Activated T-cell treated with anti-CD3 and anti-CD28 coated beads, Interleukin-2, amount 50 U/mL, for 48 hours (primary cell): ENCODE results near the gene NAV2.
"Not testable (repeated sequence)": the region's sequence is repeated elsewhere in the genome, so short reads cannot be mapped to it uniquely, and the experiment has no call there.

Experiments
- DNase-seq, 2 experiments: peaks; one replicate each; pipeline ENCODE4 v3.0.0-alpha.2; 2020

NAV2 gene

GRCh38 chr11:19910931-19911330, 198.3 kb downstream of the NAV2 start:
- no peak for DNase-seq

DNA sequence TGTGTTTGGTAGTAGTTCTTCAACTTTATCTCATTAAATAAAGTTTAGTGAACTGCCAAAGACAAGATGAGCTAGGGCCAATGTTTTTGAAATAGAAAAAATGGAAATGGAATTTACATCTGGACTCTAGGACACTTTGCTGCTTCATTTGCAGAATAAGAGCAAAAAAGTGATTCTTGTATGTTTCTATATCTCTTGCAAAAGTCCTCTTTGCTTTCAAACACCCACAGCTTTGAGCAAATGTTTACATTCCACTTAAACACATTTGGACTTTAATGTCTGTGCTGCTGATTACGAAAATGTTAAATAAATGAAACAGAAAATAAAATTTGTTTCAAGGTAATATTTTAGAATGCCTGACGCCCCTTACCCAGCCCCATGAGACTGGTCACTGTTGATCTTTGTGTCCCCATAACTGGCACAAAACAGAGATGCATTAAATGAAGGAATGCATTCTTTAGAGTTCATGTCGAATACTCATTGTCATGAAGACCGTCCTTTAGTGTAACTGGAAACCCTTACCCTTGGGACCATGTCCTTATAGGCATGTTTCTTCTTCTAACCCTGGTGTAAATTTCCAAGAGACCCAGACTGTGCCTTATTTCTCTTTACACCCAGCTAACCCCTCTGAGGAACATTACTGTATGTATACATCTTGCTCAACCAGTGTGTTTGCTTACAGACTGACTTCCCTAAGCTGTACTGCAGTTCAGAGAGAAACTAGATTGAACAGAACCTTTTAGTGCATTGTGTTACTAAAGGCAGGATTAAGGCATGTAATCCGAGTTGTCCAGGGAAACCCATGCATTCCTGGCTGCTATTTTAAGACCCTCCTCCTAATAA, 199.7 kb downstream of the NAV2 start:
- no peak for DNase-seq

- no peak for DNase-seq
Measured at GRCh38 chr11:19912958-19913892, 200.6 kb downstream of the NAV2 start.

DNA sequence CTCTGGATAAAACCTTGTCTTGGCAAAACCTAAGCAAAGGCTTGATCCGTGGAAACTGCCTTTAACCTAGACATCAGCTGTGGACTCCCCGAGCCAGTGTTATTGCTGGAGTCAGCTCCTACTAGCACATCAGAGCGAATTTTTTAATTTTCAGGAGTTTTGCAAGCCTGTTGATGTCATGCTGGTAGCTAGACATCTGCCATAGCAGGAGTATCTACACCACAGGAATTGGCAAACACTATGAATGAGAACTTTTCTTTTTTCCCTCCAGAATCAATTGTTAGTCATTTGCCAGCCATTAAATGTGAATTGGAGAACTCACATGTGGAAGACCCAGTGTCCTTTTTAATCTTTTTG, 201.2 kb downstream of the NAV2 start:
- DNase-seq: no peak

GRCh38 chr11:19915808-19916207, 203.2 kb downstream of the NAV2 start:
- DNase-seq: no peak

- DNase-seq: no peak
Measured at GRCh38 chr11:19917069-19917468, 204.4 kb downstream of the NAV2 start.

DNA sequence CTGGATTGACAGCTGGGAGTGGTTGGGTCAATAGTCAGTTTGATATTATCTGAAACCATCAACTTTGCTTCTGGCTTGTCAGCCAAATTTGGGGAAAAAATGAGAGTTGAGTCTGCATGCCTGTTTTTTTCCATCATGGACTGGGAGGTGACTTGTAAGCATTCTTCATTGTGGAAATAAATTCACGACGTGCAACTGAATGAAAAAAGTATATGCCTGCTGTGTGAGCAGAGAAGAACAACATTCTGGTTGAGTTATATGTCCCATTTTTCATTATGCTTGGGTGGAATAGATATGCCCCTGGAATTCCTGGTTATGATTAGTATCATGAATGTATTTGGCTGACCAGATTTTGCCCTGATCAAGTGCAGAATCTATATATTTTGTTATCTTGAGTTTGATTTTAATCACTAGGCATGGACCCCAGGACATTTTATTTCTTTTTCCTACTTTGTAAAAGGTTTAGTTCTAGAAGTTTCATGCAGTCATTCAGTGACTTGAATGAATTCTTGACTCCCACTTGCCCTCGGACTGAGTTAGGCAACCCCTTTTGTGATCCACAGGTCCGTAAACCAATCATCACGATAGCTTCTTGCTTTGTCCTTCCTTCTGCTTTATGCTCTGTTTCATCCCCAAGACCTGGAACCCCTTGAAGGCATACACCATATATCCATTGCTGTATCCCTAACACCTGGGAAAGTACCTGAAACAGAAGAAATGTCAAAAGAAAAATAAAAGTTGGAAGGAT, 205.8 kb downstream of the NAV2 start:
- DNase-seq: no peak

DNA sequence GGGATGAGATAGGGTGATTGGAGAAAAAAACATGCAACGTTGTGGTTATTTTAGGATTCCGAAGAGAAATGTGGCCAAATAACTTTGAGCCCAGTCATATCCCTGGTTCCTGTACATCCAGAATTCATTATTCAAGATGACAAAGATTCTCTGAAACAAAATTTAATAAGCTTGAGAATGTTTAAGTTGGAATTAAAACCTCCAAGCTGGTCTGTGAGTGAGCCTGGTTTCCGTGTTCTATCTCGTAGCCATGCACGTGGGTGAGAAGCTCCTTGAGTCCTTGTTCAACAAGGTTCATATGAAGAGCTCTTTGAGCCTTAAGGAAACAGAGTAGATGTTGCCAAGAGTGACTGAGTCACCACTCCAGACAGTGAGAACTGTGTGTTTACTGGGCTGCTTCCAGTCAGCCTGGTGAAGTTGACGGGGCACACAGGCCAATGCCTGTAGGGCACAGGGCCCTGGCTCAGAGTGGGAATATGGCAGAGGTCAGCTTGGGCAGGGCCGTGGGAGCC, 206.5 kb downstream of the NAV2 start:
- DNase-seq: no peak

- no peak for DNase-seq
Measured at GRCh38 chr11:19920982-19921381, 208.3 kb downstream of the NAV2 start.

- DNase-seq: no peak
Measured at GRCh38 chr11:19921976-19922688, 209.5 kb downstream of the NAV2 start.

DNA sequence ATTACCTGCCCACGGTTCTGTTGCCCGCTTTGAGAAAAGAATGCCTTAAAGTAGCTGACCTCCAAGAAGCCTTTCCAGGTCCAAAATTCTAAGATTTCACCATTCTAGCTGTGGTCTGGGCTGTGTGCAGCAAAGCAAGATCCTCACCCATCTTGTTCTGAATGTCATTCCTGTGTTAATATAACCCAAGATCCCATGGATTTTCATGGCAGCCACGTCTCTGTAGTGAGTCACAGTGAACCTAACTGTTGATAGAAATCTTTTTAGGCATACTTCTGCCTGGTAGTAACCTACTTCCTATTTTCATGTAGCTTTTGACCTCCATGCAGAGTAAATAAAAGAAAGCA, 210.0 kb downstream of the NAV2 start:
- no peak for DNase-seq

GRCh38 chr11:19923626-19924025, 211.0 kb downstream of the NAV2 start:
- DNase-seq: no peak

DNA sequence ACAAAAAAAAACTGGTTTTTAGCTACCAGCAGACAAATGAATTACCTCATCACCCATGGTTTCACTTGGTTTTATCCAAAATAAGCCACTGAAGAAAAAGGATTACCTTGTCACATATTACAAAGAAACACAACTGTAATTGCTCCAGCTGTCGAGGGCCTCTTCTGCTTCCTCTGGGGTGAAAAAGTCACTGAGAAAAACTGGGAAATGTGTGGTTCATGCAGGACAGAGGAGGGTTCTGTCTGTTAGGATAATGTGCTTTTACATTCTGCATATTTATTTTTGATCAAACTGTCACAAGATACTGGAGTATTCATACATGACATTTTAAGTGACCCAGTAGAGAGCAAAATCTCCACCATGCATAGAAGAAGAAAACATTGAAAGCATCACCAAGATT, 211.7 kb downstream of the NAV2 start:
- no peak for DNase-seq

GRCh38 chr11:19924716-19925115, 212.1 kb downstream of the NAV2 start:
- DNase-seq: no peak

GRCh38 chr11:19927403-19927802, 214.8 kb downstream of the NAV2 start:
- DNase-seq: not testable (repeated sequence)

- no peak for DNase-seq
Measured at GRCh38 chr11:19929147-19929546, 216.5 kb downstream of the NAV2 start.

- DNase-seq: no peak
Measured at GRCh38 chr11:19929655-19930054, 217.0 kb downstream of the NAV2 start.

DNA sequence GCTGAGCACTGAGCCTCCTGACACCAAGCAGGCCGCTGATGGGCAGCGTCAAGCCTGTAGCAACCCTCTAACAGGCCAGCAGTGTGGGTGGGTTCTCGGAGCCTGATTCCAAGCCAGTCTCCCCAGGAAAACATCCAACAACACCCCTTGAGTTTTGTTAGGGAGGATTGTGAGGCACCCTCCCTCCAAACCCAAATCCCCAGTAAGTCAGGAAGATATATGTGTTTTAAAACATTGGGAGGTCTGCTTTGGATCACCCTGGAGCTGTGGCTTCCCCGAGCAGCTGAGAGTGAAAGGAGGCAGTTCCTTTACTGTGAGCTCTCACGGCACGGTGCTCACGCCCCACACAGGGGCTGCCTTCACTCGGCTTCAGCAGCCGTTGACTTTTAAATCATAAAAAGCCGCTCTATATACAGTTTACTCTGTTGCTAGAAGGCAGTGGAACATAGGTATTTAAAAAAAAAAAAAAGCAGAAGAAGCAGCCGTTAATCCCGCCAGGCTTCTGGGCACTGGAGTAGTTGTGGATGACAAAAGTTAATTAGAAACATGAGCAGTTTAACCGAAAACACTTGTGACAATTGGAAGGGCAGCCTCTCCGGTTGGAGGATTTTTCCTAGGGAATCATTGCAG, 218.6 kb downstream of the NAV2 start:
- DNase-seq: no peak

GRCh38 chr11:19931771-19932369, 219.2 kb downstream of the NAV2 start:
- DNase-seq: no peak

GRCh38 chr11:19933132-19933735, 220.6 kb downstream of the NAV2 start:
- DNase-seq: no peak
